OCI-LY3 (cell line): Measurements from ENCODE around the gene AHSG.

Source experiments
- EZH2phosphoT487 ChIP-seq: fragments of 200-600 bp; shearing (Covaris generic); IDR thresholded peaks from 2 replicates; pipeline ENCODE4 v1.6.1; 2018; ENCODE audit warnings: antibody characterized with exemption, mixed run types, low read depth
- TF ChIP-seq, protein P1 (sequence below): fragments of 200-600, 300-600 bp; sonication (generic); IDR thresholded peaks from 2 replicates; pipeline ENCODE4 v1.5.1; 2014; ENCODE audit warnings: antibody characterized with exemption, low read length, low read depth

- no peak for TF ChIP-seq EZH2phosphoT487
- TF ChIP-seq, protein P1, sequence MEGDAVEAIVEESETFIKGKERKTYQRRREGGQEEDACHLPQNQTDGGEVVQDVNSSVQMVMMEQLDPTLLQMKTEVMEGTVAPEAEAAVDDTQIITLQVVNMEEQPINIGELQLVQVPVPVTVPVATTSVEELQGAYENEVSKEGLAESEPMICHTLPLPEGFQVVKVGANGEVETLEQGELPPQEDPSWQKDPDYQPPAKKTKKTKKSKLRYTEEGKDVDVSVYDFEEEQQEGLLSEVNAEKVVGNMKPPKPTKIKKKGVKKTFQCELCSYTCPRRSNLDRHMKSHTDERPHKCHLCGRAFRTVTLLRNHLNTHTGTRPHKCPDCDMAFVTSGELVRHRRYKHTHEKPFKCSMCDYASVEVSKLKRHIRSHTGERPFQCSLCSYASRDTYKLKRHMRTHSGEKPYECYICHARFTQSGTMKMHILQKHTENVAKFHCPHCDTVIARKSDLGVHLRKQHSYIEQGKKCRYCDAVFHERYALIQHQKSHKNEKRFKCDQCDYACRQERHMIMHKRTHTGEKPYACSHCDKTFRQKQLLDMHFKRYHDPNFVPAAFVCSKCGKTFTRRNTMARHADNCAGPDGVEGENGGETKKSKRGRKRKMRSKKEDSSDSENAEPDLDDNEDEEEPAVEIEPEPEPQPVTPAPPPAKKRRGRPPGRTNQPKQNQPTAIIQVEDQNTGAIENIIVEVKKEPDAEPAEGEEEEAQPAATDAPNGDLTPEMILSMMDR, result no peak
Observed at GRCh38 chr3:186571644-186572013, 41.2 kb upstream of the AHSG start.
